ENCODE results near the gene SLC8A2. TPM values are rescaled to one million over a fixed set of nuclear protein-coding genes. Genes with fewer than 3 reads are reported as not detected.

Gene SLC8A2
- total and polyA plus RNA-seq, 2 of the 8 experiments (the other 6 are each of a cell fraction or from before 2014, with no cell fraction given), result 7.3 to 12.4 TPM

DNA sequence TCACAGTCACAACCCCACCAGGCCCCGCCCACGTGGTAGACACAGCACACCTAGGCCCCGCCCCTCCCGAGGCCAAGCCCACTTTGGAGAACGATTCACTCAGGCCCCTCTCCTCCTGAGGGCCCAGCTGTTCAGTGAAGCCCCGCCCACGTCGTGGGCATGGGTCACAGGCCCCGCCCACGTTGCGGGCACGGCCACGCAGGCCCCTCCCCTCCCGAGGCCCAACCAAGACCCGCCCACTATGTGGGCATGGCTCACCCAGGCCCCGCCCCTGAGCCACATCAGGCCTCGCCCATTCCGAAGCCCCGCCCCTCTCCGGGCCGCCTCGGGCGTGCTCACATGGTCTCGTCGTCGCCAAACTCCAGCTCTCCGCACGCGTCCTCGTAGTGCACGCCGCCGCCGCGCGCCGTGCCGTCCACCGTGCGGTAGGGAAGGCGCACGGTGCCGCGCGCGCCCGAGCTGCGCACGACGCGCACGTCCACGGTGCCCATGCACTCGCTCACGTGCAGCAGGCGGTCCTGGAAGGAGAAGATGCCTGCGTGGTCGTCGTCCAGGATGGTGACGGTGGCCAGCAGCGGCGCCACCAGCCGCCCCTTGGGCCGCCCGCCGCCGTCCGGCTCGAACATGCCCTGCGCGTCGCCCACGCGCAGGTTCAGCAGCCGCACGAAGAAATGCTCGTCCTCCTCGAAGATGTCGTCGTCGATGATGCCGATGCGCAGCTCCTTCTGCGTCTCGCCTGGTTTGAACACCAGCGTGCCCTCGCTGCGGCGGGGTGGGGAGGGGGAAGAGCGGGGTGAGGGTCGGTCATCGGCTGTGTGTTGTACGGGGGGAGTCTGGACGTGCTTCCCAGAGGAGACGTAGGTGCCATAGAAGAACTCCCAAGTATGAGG lies 24.0 kb downstream of the SLC8A2 start (continued):
- TF ChIP-seq YY1 (IDR thresholded peaks at IDR 0.05; ENCODE audit: low read depth, low read length) (no peak), JUND (IDR thresholded peaks at IDR 0.05; ENCODE audit: low read length) (no peak), GABPA (IDR thresholded peaks at IDR 0.05; ENCODE audit: borderline replicate concordance, insufficient read depth, low read length) (no peak)
